ENCODE measurements around the gene YLPM1.

The YLPM1 gene

GRCh38 chr14:74793506-74794155, 30.5 kb downstream of the YLPM1 start:
- TF ChIP-seq TEAD4 (IDR thresholded peaks at IDR 0.05) = no peak
- no peak for TF ChIP-seq ZBTB7A (IDR thresholded peaks at IDR 0.05; ENCODE audit: low read depth)
- no peak for TF ChIP-seq CREB1 (IDR thresholded peaks at IDR 0.05; ENCODE audit: low read depth)
- no peak for TF ChIP-seq REST (IDR thresholded peaks at IDR 0.05; ENCODE audit: low read depth)
- TF ChIP-seq USF1 (IDR thresholded peaks at IDR 0.05) = no peak
- TF ChIP-seq TAF1 (IDR thresholded peaks at IDR 0.05; ENCODE audit: low read depth) = no peak
- TF ChIP-seq RAD21 (IDR thresholded peaks at IDR 0.05; ENCODE audit: low read depth) = no peak
- no peak for TF ChIP-seq YY1 (IDR thresholded peaks at IDR 0.05; ENCODE audit: low read depth)
- TF ChIP-seq MAX (IDR thresholded peaks at IDR 0.05) = no peak

- TF ChIP-seq TEAD4 (IDR thresholded peaks at IDR 0.05) (no peak), CEBPB (IDR thresholded peaks at IDR 0.05) (peak; percentile 77)
These were observed 31.8 kb downstream of the YLPM1 start for GRCh38 chr14:74794947-74795346.

- TF ChIP-seq YY1 (IDR thresholded peaks at IDR 0.05; ENCODE audit: low read depth) = no peak
- TF ChIP-seq RAD21 (IDR thresholded peaks at IDR 0.05; ENCODE audit: low read depth) = no peak
- TF ChIP-seq TEAD4 (IDR thresholded peaks at IDR 0.05) = no peak
- TF ChIP-seq REST (IDR thresholded peaks at IDR 0.05; ENCODE audit: low read depth) = no peak
- TF ChIP-seq EGR1 (IDR thresholded peaks at IDR 0.05) = no peak
- no peak for TF ChIP-seq MAX (IDR thresholded peaks at IDR 0.05)
- no peak for TF ChIP-seq ZBTB7A (IDR thresholded peaks at IDR 0.05; ENCODE audit: low read depth)
- no peak for TF ChIP-seq TAF1 (IDR thresholded peaks at IDR 0.05; ENCODE audit: low read depth)
- TF ChIP-seq CREB1 (IDR thresholded peaks at IDR 0.05; ENCODE audit: low read depth) = no peak
- TF ChIP-seq FOXM1 (IDR thresholded peaks at IDR 0.05; ENCODE audit: borderline replicate concordance, low read depth) = no peak
These were observed 36.6 kb downstream of the YLPM1 start for GRCh38 chr14:74799765-74800164.

- TF ChIP-seq REST (IDR thresholded peaks at IDR 0.05; ENCODE audit: low read depth) = no peak
- no peak for TF ChIP-seq NFIC (IDR thresholded peaks at IDR 0.05)
- no peak for TF ChIP-seq FOXM1 (IDR thresholded peaks at IDR 0.05; ENCODE audit: borderline replicate concordance, low read depth)
- no peak for TF ChIP-seq MAX (IDR thresholded peaks at IDR 0.05)
- no peak for TF ChIP-seq TAF1 (IDR thresholded peaks at IDR 0.05; ENCODE audit: low read depth)
- no peak for TF ChIP-seq RAD21 (IDR thresholded peaks at IDR 0.05; ENCODE audit: low read depth)
- TF ChIP-seq ZBTB7A (IDR thresholded peaks at IDR 0.05; ENCODE audit: low read depth) = no peak
- no peak for TF ChIP-seq YY1 (IDR thresholded peaks at IDR 0.05; ENCODE audit: low read depth)
- TF ChIP-seq USF1 (IDR thresholded peaks at IDR 0.05) = no peak
- TF ChIP-seq EP300 (IDR thresholded peaks at IDR 0.05; ENCODE audit: borderline replicate concordance) = no peak
- TF ChIP-seq TEAD4 (IDR thresholded peaks at IDR 0.05) = no peak
- no peak for TF ChIP-seq EGR1 (IDR thresholded peaks at IDR 0.05)
- no peak for TF ChIP-seq CREB1 (IDR thresholded peaks at IDR 0.05; ENCODE audit: low read depth)
- no peak for TF ChIP-seq CEBPB (IDR thresholded peaks at IDR 0.05)
- no peak for TF ChIP-seq TCF12 (IDR thresholded peaks at IDR 0.05; ENCODE audit: low read depth)
These were observed 37.7 kb downstream of the YLPM1 start for GRCh38 chr14:74800780-74801179.

Measured in Ishikawa (cell line).